IMR-90 (cell line): ENCODE results near the gene MDM1. TPM values are rescaled to one million over a fixed set of nuclear protein-coding genes. Genes with fewer than 3 reads are reported as not detected.

Experiments
- ATAC-seq: fragments of 200-7000 bp; cut with Tn5 transposase; 2 replicates; pipeline ENCODE4 v1.9.1; 2020; ENCODE audit warnings: low read depth, mild to moderate bottlenecking, moderate library complexity
- BruUV-seq: library from RNA; stranded (reverse); fragments of 400-500 nt; replicated peaks from 2 replicates; lab custom pipeline; 2021; lab: Mats Ljungman, UMichigan
- CTCF ChIA-PET: fragments of 300-600 bp; formaldehyde crosslinking; extraction: SDS; loops from one replicate; lab custom pipeline; 2021; ENCODE audit warnings: antibody characterized with exemption; lab: Yijun Ruan, JAX
- POLR2A ChIA-PET: fragments of 300-600 bp; sonication (Branson Sonifier 250); formaldehyde crosslinking; loops from one replicate; lab custom pipeline; 2022; ENCODE audit warnings: antibody characterized with exemption; ENCODE audit not compliant: unreplicated experiment; lab: Charles Lee
- DNase-seq: peaks from one replicate; pipeline ENCODE4 v3.0.0; 2013
- H2AFZ ChIP-seq: replicated peaks from 2 replicates; pipeline ENCODE3; 2013; ENCODE audit warnings: low read length, mild to moderate bottlenecking; ENCODE audit not compliant: poor library complexity
- H2AK5ac ChIP-seq: 2 replicates; pipeline ENCODE4 v1.6.1; 2013; ENCODE audit warnings: low read depth, low read length, inconsistent platforms
- H2AK9ac ChIP-seq: replicated peaks from 2 replicates; pipeline ENCODE3; 2013; ENCODE audit warnings: mild to moderate bottlenecking, low read depth, low read length, moderate library complexity; ENCODE audit not compliant: poor library complexity
- H2BK120ac ChIP-seq: 2 replicates; pipeline ENCODE4 v1.6.1; 2013; ENCODE audit warnings: low read depth, low read length, inconsistent platforms
- H2BK15ac ChIP-seq: 3 replicates; pipeline ENCODE4 v1.6.1; 2013; ENCODE audit warnings: low read depth, low read length, inconsistent platforms
- H2BK20ac ChIP-seq: 2 replicates; pipeline ENCODE4 v1.6.1; 2013; ENCODE audit warnings: low read depth, mild to moderate bottlenecking, inconsistent platforms, low read length, moderate library complexity
- H2BK5ac ChIP-seq: 2 replicates; pipeline ENCODE4 v1.6.1; 2013; ENCODE audit warnings: mild to moderate bottlenecking, low read depth, low read length, inconsistent platforms; ENCODE audit not compliant: poor library complexity, severe bottlenecking
- H3K14ac ChIP-seq: replicated peaks from 2 replicates; pipeline ENCODE4 v1.6.1; 2013; ENCODE audit warnings: low read depth, low read length, inconsistent platforms
- H3K18ac ChIP-seq: 2 replicates; pipeline ENCODE4 v1.6.1; 2013; ENCODE audit warnings: low read depth, low read length, control low read depth
- H3K23ac ChIP-seq: 2 replicates; pipeline ENCODE4 v1.6.1; 2013; ENCODE audit warnings: low read depth, low read length, inconsistent platforms
- H3K27ac ChIP-seq: 2 replicates; pipeline ENCODE4 v1.5.1; 2013; ENCODE audit warnings: mild to moderate bottlenecking, control low read depth, low read length; ENCODE audit not compliant: insufficient read depth
- H3K27me3 ChIP-seq: 2 replicates; pipeline ENCODE4 v1.6.1; 2013; ENCODE audit warnings: low read length; ENCODE audit not compliant: control insufficient read depth, insufficient read depth
- H3K36me3 ChIP-seq: 2 replicates; pipeline ENCODE4 v1.6.1; 2013; ENCODE audit warnings: low read length, mixed read lengths; ENCODE audit not compliant: control insufficient read depth, insufficient read depth
- H3K4ac ChIP-seq: 2 replicates; pipeline ENCODE4 v1.6.1; 2013; ENCODE audit warnings: low read depth, low read length, inconsistent platforms
- H3K4me1 ChIP-seq: 2 replicates; pipeline ENCODE4 v1.6.1; 2013; ENCODE audit warnings: low read length, mixed read lengths; ENCODE audit not compliant: control insufficient read depth, insufficient read depth
- H3K4me2 ChIP-seq: 2 replicates; pipeline ENCODE4 v1.6.1; 2013; ENCODE audit warnings: low read depth, mild to moderate bottlenecking, control low read depth, low read length, moderate library complexity
- H3K4me3 ChIP-seq: 2 replicates; pipeline ENCODE4 v1.5.1; 2013; ENCODE audit warnings: low read depth, mild to moderate bottlenecking, control low read depth, low read length, moderate library complexity; ENCODE audit not compliant: insufficient read depth
- H3K56ac ChIP-seq: 2 replicates; pipeline ENCODE4 v1.6.1; 2013; ENCODE audit warnings: low read length, inconsistent platforms; ENCODE audit not compliant: insufficient read depth; ENCODE audit errors: extremely low read depth
- H3K79me1 ChIP-seq, 2 experiments: 2 replicates each; pipeline ENCODE4 v1.6.1; 2013; ENCODE audit warnings: low read length in 2 of 2, inconsistent platforms in 1 of 2, low read depth in 1 of 2
- H3K9ac ChIP-seq: 2 replicates; pipeline ENCODE4 v1.6.1; 2013; ENCODE audit warnings: low read depth, low read length, control low read depth
- H3K9me1 ChIP-seq: 2 replicates; pipeline ENCODE4 v1.6.1; 2013; ENCODE audit warnings: low read length, inconsistent platforms; ENCODE audit not compliant: insufficient read depth
- H3K9me3 ChIP-seq: 2 replicates; pipeline ENCODE4 v1.6.1; 2013; ENCODE audit warnings: low read length; ENCODE audit not compliant: control insufficient read depth, insufficient read depth
- H4K20me1 ChIP-seq: 2 replicates; pipeline ENCODE4 v1.6.1; 2013; ENCODE audit warnings: low read length, inconsistent platforms; ENCODE audit not compliant: insufficient read depth
- H4K5ac ChIP-seq: 2 replicates; pipeline ENCODE4 v1.6.1; 2013; ENCODE audit warnings: mild to moderate bottlenecking, low read depth, low read length, control low read depth
- H4K8ac ChIP-seq, 2 experiments: 2 replicates each; pipeline ENCODE4 v1.6.1; 2013; ENCODE audit warnings: low read depth in 2 of 2, low read length in 2 of 2, control low read depth in 1 of 2, inconsistent platforms in 1 of 2
- H4K91ac ChIP-seq: 2 replicates; pipeline ENCODE4 v1.6.1; 2013; ENCODE audit warnings: low read depth, low read length, inconsistent platforms; ENCODE audit not compliant: insufficient read depth
- BHLHE40 ChIP-seq: fragments of 150-350 bp; IDR thresholded peaks from 2 replicates; pipeline ENCODE4 v1.6.1; 2016; ENCODE audit warnings: mild to moderate bottlenecking, low read depth, low read length
- CEBPB ChIP-seq: IDR thresholded peaks from 2 replicates; pipeline ENCODE4 v1.6.1; 2012; ENCODE audit warnings: low read depth, low read length, improper control_type of control experiment
- FOS ChIP-seq: fragments of 150-350 bp; IDR thresholded peaks from 2 replicates; pipeline ENCODE4 v1.6.1; 2016; ENCODE audit warnings: low read depth, low read length
- MAFK ChIP-seq: IDR thresholded peaks from 2 replicates; pipeline ENCODE4 v1.6.1; 2012; ENCODE audit warnings: low read depth, low read length, improper control_type of control experiment
- MAZ ChIP-seq: IDR thresholded peaks from 2 replicates; pipeline ENCODE4 v1.6.1; 2012; ENCODE audit warnings: low read depth, mild to moderate bottlenecking, low read length, improper control_type of control experiment, moderate library complexity, borderline replicate concordance
- MXI1 ChIP-seq: IDR thresholded peaks from 2 replicates; pipeline ENCODE4 v1.6.1; 2012; ENCODE audit warnings: low read depth, mild to moderate bottlenecking, low read length, moderate library complexity, borderline replicate concordance
- NFE2L2 ChIP-seq: fragments of 150-350 bp; IDR thresholded peaks from 2 replicates; pipeline ENCODE4 v1.6.1; 2016; ENCODE audit warnings: low read depth, mild to moderate bottlenecking, low read length
- POLR2A ChIP-seq: IDR thresholded peaks from 2 replicates; pipeline ENCODE4 v1.6.1; 2012; ENCODE audit warnings: mild to moderate bottlenecking, low read depth, low read length
- RAD21 ChIP-seq: IDR thresholded peaks from 2 replicates; pipeline ENCODE4 v1.6.1; 2012; ENCODE audit warnings: low read length, improper control_type of control experiment
- RCOR1 ChIP-seq: IDR thresholded peaks from 2 replicates; pipeline ENCODE4 v1.6.1; 2012; ENCODE audit warnings: mild to moderate bottlenecking, low read length, improper control_type of control experiment; ENCODE audit not compliant: insufficient replicate concordance
- RFX5 ChIP-seq: IDR thresholded peaks from 2 replicates; pipeline ENCODE4 v1.8.0; 2012; ENCODE audit warnings: low read depth, mild to moderate bottlenecking, low read length, moderate library complexity
- SMC3 ChIP-seq: fragments of 150-350 bp; IDR thresholded peaks from 2 replicates; pipeline ENCODE4 v1.6.1; 2016; ENCODE audit warnings: low read depth, mild to moderate bottlenecking, antibody characterized with exemption, low read length, moderate library complexity
- WGBS, 2 experiments: methylation state at CpG; one replicate each; pipeline versions ENCODE4 v1.1.5 to v1.1.7; 2013; ENCODE audit warnings: missing lambda C conversion rate in 2 of 2; ENCODE audit not compliant: insufficient read length in 1 of 2; ENCODE audit errors: extremely low coverage in 2 of 2; 5-methylcytosine and 5-hydroxymethylcytosine counted together
- dilution Hi-C: fragments of 300-500 bp; cut with HindIII; formaldehyde crosslinking; loops from one replicate; pipeline ENCODE4 v1.14.3; 2018; ENCODE audit warnings: low sequenced_read_pairs; ENCODE audit not compliant: unreplicated experiment
- in situ Hi-C: fragments of 300-500 bp; cut with MboI; formaldehyde crosslinking; loops from 3 replicates; pipeline ENCODE4 v1.14.3; 2019; ENCODE audit warnings: low sequenced_read_pairs, inconsistent platforms, mixed read lengths
- intact Hi-C: fragments of 100-400 bp; cut with micrococcal nuclease; formaldehyde crosslinking; loops from 2 replicates; pipeline ENCODE4 v1.10.0; 2022
- polyA plus RNA-seq, 3 experiments: library from polyadenylated mRNA; depleted of rRNA; stranded (reverse); fragments of >200 nt; gene quantifications; 2 replicates each; pipeline ENCODE4 v1.2.3, GENCODE V29; 2012; ENCODE audit warnings: low replicate concordance in 1 of 3
- total RNA-seq: library from RNA; depleted of rRNA; stranded (reverse); fragments of >200 nt; gene quantifications from 2 replicates; pipeline ENCODE4 v1.2.3, GENCODE V29; 2012
- TF ChIP-seq, protein P1 (sequence below): conservative IDR thresholded peaks from 2 replicates; pipeline ENCODE4 v1.5.1; 2012; ENCODE audit warnings: mild to moderate bottlenecking, low read depth, low read length, improper control_type of control experiment
- TF ChIP-seq, protein P2 (sequence below): fragments of 150-350 bp; IDR thresholded peaks from 2 replicates; pipeline ENCODE4 v1.6.1; 2017; ENCODE audit warnings: mild to moderate bottlenecking, antibody characterized with exemption, low read length, low read depth

The MDM1 gene
- total and polyA plus RNA-seq, 2 of the 4 experiments (the other 2 are of a cell fraction) = 5.6 to 5.7 TPM

DNA sequence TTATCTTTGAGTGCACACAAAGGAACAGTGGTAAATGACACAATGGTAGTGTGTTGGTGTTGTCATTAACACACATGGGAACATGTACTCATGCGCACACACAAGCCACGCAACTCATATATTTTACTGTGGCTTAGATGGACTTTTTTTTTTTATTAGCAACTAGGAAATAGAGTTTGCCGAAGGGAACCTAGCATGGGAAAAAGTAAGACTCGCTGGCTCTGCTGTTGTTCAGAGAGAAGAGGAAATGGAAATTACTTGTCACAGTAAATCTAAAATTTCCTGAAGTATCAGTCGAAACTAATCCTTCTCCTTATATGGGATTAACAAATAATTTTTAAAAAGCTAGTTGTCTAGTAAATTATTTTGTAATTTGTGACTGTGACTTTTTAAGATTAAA is 45.1 kb downstream of the MDM1 start:
- in situ Hi-C loops (no loop called here), intact Hi-C loops (no loop called here), dilution Hi-C loops (no loop called here)
- CTCF ChIA-PET = interaction anchor here (0.6 kb wide), 1 partner anchor 22 kb away, joined by 3 read pairs; no protein-coding TSS in a partner anchor
- no peak overlapping the region for H2BK15ac ChIP-seq
- H2AK5ac ChIP-seq = no peak overlapping the region
- TF ChIP-seq RFX5 (no peak), BHLHE40 (no peak), CEBPB (no peak), RCOR1 (no peak), SMC3 (no peak), NFE2L2 (no peak), MAZ (no peak), MXI1 (no peak), FOS (no peak), MAFK (no peak), RAD21 (no peak), POLR2A (no peak)
- TF ChIP-seq, protein P1, sequence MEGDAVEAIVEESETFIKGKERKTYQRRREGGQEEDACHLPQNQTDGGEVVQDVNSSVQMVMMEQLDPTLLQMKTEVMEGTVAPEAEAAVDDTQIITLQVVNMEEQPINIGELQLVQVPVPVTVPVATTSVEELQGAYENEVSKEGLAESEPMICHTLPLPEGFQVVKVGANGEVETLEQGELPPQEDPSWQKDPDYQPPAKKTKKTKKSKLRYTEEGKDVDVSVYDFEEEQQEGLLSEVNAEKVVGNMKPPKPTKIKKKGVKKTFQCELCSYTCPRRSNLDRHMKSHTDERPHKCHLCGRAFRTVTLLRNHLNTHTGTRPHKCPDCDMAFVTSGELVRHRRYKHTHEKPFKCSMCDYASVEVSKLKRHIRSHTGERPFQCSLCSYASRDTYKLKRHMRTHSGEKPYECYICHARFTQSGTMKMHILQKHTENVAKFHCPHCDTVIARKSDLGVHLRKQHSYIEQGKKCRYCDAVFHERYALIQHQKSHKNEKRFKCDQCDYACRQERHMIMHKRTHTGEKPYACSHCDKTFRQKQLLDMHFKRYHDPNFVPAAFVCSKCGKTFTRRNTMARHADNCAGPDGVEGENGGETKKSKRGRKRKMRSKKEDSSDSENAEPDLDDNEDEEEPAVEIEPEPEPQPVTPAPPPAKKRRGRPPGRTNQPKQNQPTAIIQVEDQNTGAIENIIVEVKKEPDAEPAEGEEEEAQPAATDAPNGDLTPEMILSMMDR = no peak
- TF ChIP-seq, protein P2, sequence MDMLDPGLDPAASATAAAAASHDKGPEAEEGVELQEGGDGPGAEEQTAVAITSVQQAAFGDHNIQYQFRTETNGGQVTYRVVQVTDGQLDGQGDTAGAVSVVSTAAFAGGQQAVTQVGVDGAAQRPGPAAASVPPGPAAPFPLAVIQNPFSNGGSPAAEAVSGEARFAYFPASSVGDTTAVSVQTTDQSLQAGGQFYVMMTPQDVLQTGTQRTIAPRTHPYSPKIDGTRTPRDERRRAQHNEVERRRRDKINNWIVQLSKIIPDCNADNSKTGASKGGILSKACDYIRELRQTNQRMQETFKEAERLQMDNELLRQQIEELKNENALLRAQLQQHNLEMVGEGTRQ = no peak
- no peak overlapping the region for H3K9ac ChIP-seq
- no peaks in the 10 kb centered on the region for H3K9me3 ChIP-seq
- no peaks in the 10 kb centered on the region for H3K4me1 ChIP-seq
- DNase-seq (no peak), ATAC-seq (no peak)
- no TSS peak for BruUV-seq
- no peak overlapping the region for H2AFZ ChIP-seq
- H3K79me1 ChIP-seq = no peaks in the 10 kb centered on the region
- no peak overlapping the region for H3K56ac ChIP-seq
- H4K20me1 ChIP-seq = no peaks in the 10 kb centered on the region
- no peaks in the 10 kb centered on the region for H3K9me1 ChIP-seq
- POLR2A ChIA-PET = no interaction called here
- no peaks in the 10 kb centered on the region for H3K27me3 ChIP-seq
- H4K91ac ChIP-seq = no peak overlapping the region
- no peak overlapping the region for H3K4me3 ChIP-seq
- H3K36me3 ChIP-seq = no peaks in the 10 kb centered on the region
- H3K4me2 ChIP-seq = no peak overlapping the region
- H3K18ac ChIP-seq = no peak overlapping the region
- no peak overlapping the region; the same call in 1 of the 2 replicates for H3K23ac ChIP-seq
- H3K27ac ChIP-seq = no peak overlapping the region
- H3K14ac ChIP-seq = no peak overlapping the region
- H2BK5ac ChIP-seq = no peak overlapping the region
- no peak overlapping the region for H4K5ac ChIP-seq
- no peak overlapping the region for H2BK120ac ChIP-seq
- no peak overlapping the region for H3K4ac ChIP-seq
- H2BK20ac ChIP-seq = no peak overlapping the region
- no peak overlapping the region for H2AK9ac ChIP-seq
- no CpG with 5 or more reads among the region's 5 CpGs for WGBS, 2 experiments
- H4K8ac ChIP-seq = no peak overlapping the region
